Right lobe of liver (tissue), 4 donors: ENCODE data around the gene ROCK2.

Experiments
- POLR2A ChIP-seq: fragments of 450-650 bp; IDR thresholded peaks from one replicate; pipeline ENCODE4 v1.6.1; 2017; ENCODE audit warnings: antibody characterized with exemption, mild to moderate bottlenecking
- TF ChIP-seq, protein P1 (sequence below), 4 donors: fragments of 200-600 bp in 3 of 4; fragments of 450-650 bp in 1 of 4; IDR thresholded peaks; one replicate each; pipeline versions ENCODE4 v1.5.1 to v1.8.0; 2016 to 2022; ENCODE audit warnings: antibody characterized with exemption in 4 of 4, mild to moderate bottlenecking in 2 of 4
- donor health status: DM: no; HTN: no; CAD: no.
- donor health status: DM: no; HTN: no; CAD: no.
- donor health status: DM: no; HTN: yes; CAD: no.

DNA sequence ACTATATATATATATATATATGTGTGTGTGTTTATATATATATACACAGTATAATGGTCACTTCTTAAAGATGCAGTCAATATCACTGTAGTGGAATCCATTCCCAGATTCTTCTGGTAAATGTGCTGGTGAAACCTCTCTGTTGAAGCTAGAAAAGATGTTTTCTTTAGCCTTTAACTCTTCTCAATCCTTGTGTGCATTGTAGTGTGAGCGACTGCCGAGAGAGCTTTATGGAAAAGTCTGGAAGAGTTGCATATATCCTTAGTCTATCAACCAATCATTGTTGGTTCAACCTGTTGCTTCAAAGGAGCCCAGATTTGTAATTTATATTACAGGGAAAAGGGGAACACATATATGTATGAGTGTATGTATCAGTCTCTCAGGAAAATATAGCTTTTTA, 161.5 kb downstream of the ROCK2 start:
- no peak for TF ChIP-seq POLR2A
- TF ChIP-seq, protein P1, sequence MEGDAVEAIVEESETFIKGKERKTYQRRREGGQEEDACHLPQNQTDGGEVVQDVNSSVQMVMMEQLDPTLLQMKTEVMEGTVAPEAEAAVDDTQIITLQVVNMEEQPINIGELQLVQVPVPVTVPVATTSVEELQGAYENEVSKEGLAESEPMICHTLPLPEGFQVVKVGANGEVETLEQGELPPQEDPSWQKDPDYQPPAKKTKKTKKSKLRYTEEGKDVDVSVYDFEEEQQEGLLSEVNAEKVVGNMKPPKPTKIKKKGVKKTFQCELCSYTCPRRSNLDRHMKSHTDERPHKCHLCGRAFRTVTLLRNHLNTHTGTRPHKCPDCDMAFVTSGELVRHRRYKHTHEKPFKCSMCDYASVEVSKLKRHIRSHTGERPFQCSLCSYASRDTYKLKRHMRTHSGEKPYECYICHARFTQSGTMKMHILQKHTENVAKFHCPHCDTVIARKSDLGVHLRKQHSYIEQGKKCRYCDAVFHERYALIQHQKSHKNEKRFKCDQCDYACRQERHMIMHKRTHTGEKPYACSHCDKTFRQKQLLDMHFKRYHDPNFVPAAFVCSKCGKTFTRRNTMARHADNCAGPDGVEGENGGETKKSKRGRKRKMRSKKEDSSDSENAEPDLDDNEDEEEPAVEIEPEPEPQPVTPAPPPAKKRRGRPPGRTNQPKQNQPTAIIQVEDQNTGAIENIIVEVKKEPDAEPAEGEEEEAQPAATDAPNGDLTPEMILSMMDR (IDR thresholded peaks at IDR 0.05), result no peak
